DOHH2 (cell line): ENCODE data around the gene BET1L.

Experiments used
- CTCF ChIP-seq: fragments of 200-600 bp; sonication (generic); IDR thresholded peaks from one replicate; pipeline ENCODE4 v1.5.1; 2014; ENCODE audit warnings: antibody characterized with exemption, mild to moderate bottlenecking, low read depth, low read length; ENCODE audit not compliant: poor library complexity, severe bottlenecking
- EZH2phosphoT487 ChIP-seq: fragments of 200-600 bp; sonication (generic); IDR thresholded peaks from 2 replicates; pipeline ENCODE4 v1.6.1; 2017; ENCODE audit warnings: borderline replicate concordance, mild to moderate bottlenecking, antibody characterized with exemption, low read length, moderate library complexity, mixed read lengths

- TF ChIP-seq CTCF (no peak), EZH2phosphoT487 (no peak)
Observed at GRCh38 chr11:236774-237767, 29.9 kb upstream of the BET1L start, which contains the start of gene PSMD13.
